Stomach (tissue), 4 donors: Measurements from ENCODE around the gene PCF11.

Experiments
- CTCF ChIP-seq, 7 experiments: fragments of 450-650 bp in 4 of 7; fragments of 200-600 bp in 3 of 7; sonication (generic) in 3 of 7; IDR thresholded peaks; one replicate each; pipeline ENCODE4 v1.5.1; 2016 to 2019; ENCODE audit warnings: antibody characterized with exemption in 7 of 7, control low read depth in 2 of 7, mild to moderate bottlenecking in 1 of 7
- EP300 ChIP-seq: sonication (generic); formaldehyde crosslinking; IDR thresholded peaks from one replicate; pipeline ENCODE4 v1.6.1; 2017; ENCODE audit warnings: antibody characterized with exemption
- POLR2A ChIP-seq, 4 donors: fragments of 450-650 bp; IDR thresholded peaks; one replicate each; pipeline ENCODE4 v1.6.1; 2016; ENCODE audit warnings: antibody characterized with exemption in 4 of 4, control low read depth in 2 of 4, mild to moderate bottlenecking in 1 of 4, moderate library complexity in 1 of 4
- POLR2AphosphoS5 ChIP-seq, 3 donors: sonication (generic); formaldehyde crosslinking; IDR thresholded peaks; one replicate each; pipeline ENCODE4 v1.6.1; 2016; ENCODE audit warnings: antibody characterized with exemption in 3 of 3

DNA sequence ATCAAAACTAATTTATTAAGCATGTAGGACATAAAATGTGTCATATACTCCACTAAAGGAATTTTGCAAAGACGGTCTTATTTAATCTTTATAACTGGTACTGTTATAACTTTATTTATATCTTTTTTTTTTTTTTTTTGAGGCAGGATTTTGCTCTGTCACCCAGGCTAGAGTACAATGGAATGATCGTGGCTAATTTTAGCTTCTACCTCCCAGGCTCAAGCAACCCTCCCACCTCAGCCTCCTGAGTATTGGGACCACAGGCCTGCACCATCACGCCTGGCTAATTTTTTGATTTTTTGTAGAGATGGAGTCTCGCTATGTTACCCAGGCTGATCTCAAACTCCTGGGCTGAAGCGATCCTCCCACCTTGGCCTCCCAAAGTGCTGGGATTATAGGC, 31.4 kb upstream of the PCF11 start:
- TF ChIP-seq CTCF (IDR thresholded peaks at IDR 0.05) (no peak), POLR2AphosphoS5 (IDR thresholded peaks at IDR 0.05) (no peak), POLR2A (IDR thresholded peaks at IDR 0.05) (no peak), EP300 (no peak)
